Measurements from ENCODE around the gene CHKA. TPM values are rescaled to one million over a fixed set of nuclear protein-coding genes. Genes with fewer than 3 reads are reported as not detected.
A peak's percentile ranks its signal among the peaks of the same experiment; 100 is the strongest.

CHKA gene
- total and polyA plus RNA-seq, 4 donors = 17.6 to 73.4 (median 49.0) TPM

DNA sequence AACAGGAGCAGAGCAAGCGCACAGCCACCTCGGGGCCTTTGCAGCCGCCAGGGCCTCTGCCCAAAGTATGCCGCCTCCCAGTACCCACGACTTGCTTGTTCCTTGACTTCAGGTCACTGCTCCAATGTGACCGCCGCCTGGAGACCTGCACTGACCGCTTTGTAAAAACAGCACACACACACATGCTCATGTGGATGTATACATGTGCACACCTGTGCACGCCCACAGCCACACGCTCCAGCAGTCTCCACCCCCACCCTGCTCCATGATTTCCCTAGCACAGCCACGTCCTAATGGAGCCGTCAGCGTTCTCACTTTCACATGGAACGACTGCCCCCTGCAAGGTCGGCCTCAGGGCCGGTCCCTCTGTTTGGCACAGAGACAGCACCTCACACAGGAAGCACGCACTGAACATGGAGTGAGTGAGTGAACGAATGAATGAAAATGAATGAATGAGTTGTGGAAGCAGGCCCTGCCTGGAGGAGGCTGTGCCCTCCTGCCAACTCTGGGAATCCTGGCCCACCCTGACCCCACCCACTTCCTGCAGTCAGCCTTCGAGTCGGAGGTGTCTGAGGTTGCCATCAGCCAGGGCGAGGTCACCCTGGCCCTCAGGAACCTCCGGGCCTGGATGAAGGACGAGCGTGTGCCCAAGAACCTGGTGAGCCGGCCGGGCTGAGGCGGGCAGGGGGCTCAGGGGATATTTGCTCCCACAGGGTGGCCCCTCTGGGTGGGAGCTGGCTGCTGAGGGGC, 103.0 kb downstream of the CHKA start:
- no peak overlapping the region for H3K4me3 ChIP-seq
- no peak for ATAC-seq (ENCODE audit: insufficient read depth, low FRiP score)
- DNase-seq = no peak
- H3K27me3 ChIP-seq (ENCODE audit: control insufficient read depth in 3 of 3, insufficient read depth in 3 of 3, low read length in 2 of 3) = no peaks in the 10 kb centered on the region
- no peak overlapping the region for H3K9ac ChIP-seq (ENCODE audit: insufficient read depth in 1 of 2, low read length in 2 of 2)
- WGBS, 2 donors = 76 to 84% methylated on average over 27 of the region's 27 CpGs
- H3K9me3 ChIP-seq (ENCODE audit: control insufficient read depth in 4 of 4, insufficient read depth in 3 of 4, low read length in 3 of 4) = no peaks in the 10 kb centered on the region
- TF ChIP-seq, protein P1, sequence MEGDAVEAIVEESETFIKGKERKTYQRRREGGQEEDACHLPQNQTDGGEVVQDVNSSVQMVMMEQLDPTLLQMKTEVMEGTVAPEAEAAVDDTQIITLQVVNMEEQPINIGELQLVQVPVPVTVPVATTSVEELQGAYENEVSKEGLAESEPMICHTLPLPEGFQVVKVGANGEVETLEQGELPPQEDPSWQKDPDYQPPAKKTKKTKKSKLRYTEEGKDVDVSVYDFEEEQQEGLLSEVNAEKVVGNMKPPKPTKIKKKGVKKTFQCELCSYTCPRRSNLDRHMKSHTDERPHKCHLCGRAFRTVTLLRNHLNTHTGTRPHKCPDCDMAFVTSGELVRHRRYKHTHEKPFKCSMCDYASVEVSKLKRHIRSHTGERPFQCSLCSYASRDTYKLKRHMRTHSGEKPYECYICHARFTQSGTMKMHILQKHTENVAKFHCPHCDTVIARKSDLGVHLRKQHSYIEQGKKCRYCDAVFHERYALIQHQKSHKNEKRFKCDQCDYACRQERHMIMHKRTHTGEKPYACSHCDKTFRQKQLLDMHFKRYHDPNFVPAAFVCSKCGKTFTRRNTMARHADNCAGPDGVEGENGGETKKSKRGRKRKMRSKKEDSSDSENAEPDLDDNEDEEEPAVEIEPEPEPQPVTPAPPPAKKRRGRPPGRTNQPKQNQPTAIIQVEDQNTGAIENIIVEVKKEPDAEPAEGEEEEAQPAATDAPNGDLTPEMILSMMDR (IDR thresholded peaks at IDR 0.05; ENCODE audit: control extremely low read depth, extremely low read depth) = no peak
- peaks cover 0 to 17% (median 11%) of the 10 kb centered on the region in 5 donors for H3K4me1 ChIP-seq (ENCODE audit: control insufficient read depth in 5 of 5, insufficient read depth in 5 of 5, low read length in 5 of 5)
- H3K36me3 ChIP-seq (ENCODE audit: control insufficient read depth in 4 of 4, insufficient read depth in 4 of 4, low read length in 4 of 4) = peaks cover 0 to 11% (median 0%) of the 10 kb centered on the region in 4 donors
- no peak overlapping the region for H3K27ac ChIP-seq (ENCODE audit: low read depth in 1 of 2, low read length in 1 of 2)

DNA sequence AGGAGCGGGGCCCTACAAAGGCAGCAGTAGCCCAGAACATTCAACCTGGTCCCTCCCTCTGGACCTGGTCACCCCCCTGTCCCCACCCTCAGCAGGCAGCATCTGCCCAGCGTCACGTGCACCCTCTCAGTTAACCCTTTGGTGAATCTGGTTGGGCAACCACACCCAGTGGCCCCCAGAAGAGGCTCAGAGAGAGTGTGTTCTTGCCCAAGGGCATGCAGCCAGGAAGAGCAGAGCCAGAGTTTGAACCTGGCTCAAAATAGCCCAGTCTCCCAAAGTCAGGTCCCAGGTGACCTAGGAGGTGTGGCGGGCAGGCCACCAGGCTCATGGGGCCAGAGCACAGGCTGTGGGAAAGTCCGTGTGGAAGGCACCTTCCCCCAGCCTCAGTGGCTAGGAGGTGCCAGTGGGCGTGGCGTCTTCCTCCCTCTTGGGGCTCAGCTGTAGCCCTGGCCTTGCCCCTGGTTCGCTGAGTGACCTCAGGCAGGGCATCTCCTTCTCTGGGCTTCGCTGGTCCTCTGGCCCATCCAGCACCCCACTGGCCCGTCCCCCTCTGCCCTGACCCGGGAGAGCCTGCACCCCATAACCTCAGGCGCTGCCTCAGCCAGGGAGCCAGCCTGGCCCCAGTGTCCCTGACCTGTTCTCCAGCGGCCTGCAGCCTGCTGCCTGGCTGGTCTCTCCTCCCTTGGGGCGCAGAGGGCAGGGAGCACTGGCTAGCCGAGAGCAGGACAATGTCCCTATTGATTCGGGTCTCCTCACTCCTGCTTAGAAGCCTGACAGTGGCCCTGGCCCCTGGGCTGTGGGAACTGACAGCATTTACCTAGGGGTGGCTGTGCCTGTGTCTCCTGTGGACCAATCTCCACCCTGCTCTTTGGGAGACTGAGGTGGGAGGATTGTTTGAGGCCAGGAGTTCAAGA, 104.0 kb downstream of the CHKA start:
- Histone ChIP-seq H3K36me3 (ENCODE audit: control insufficient read depth in 4 of 4, insufficient read depth in 4 of 4, low read length in 4 of 4) (peaks cover 0 to 7% (median 0%) of the 10 kb centered on the region in 4 donors), H3K9ac (ENCODE audit: insufficient read depth in 1 of 2, low read length in 2 of 2) (no peak overlapping the region), H3K4me1 (ENCODE audit: control insufficient read depth in 5 of 5, insufficient read depth in 5 of 5, low read length in 5 of 5) (peaks cover 0 to 25% (median 11%) of the 10 kb centered on the region in 5 donors), H3K9me3 (ENCODE audit: control insufficient read depth in 4 of 4, insufficient read depth in 3 of 4, low read length in 3 of 4) (no peaks in the 10 kb centered on the region), H3K27me3 (ENCODE audit: control insufficient read depth in 3 of 3, insufficient read depth in 3 of 3, low read length in 2 of 3) (no peaks in the 10 kb centered on the region), H3K27ac (ENCODE audit: low read depth in 1 of 2, low read length in 1 of 2) (peak overlapping the region in 1 of 2 donors; percentile 27), H3K4me3 (no peak overlapping the region)
- ATAC-seq (ENCODE audit: insufficient read depth, low FRiP score) (no peak), DNase-seq (no peak)
- 69 to 74% methylated on average over 16 of the region's 16 CpGs for WGBS, 2 donors
- TF ChIP-seq, protein P1 (IDR thresholded peaks at IDR 0.05; ENCODE audit: control extremely low read depth, extremely low read depth) = no peak

DNA sequence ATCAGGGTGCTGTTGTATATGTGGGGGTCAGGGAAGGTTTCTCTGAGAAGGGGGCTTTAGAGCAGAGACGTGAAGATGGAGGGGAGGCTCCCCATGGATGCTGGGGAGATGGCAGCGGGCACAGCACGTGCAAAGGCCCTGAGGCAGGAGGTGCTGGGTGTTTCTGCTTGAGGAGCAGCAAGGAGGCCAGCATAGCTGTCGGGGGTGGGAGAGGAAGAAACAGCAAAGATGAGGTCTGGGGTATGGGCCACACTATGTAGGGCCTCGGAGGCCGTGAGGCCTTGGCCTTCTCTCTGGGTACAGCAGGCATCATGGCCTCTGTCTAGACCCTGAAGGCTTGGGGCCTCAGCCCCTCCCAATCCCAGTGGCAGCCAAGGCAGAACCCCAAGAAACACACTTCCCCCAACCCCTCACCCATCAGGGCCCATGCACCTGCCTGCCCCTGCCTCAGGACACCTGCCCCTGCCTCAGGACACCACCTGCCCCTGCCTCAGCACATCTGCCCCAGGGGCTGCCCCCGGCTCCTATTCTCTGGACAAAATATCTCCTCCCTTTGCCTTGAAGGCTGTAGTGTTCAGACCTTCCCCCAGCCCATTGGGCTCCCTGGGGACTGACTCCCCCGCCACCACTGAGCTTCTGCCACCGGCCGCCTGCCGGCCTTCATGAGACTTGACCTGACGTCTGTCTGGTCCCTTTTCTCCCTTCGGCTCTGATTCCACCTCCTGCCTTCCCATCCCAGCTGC, 104.9 kb downstream of the CHKA start:
- Histone ChIP-seq H3K4me1 (ENCODE audit: control insufficient read depth in 5 of 5, insufficient read depth in 5 of 5, low read length in 5 of 5) (peaks cover 0 to 28% (median 13%) of the 10 kb centered on the region in 5 donors), H3K27ac (ENCODE audit: low read depth in 1 of 2, low read length in 1 of 2) (peak overlapping the region in 1 of 2 donors; percentile 11), H3K27me3 (ENCODE audit: control insufficient read depth in 3 of 3, insufficient read depth in 3 of 3, low read length in 2 of 3) (no peaks in the 10 kb centered on the region), H3K36me3 (ENCODE audit: control insufficient read depth in 4 of 4, insufficient read depth in 4 of 4, low read length in 4 of 4) (peaks cover 0 to 4% (median 0%) of the 10 kb centered on the region in 4 donors), H3K9ac (ENCODE audit: insufficient read depth in 1 of 2, low read length in 2 of 2) (no peak overlapping the region), H3K4me3 (no peak overlapping the region), H3K9me3 (ENCODE audit: control insufficient read depth in 4 of 4, insufficient read depth in 3 of 4, low read length in 3 of 4) (no peaks in the 10 kb centered on the region)
- ATAC-seq (ENCODE audit: insufficient read depth, low FRiP score) (no peak), DNase-seq (no peak)
- TF ChIP-seq, protein P1 (IDR thresholded peaks at IDR 0.05; ENCODE audit: control extremely low read depth, extremely low read depth) = no peak
- 72 to 79% methylated on average over 11 to 13 of the region's 13 CpGs for WGBS, 2 donors
